Osteocyte (in vitro differentiated cells): ENCODE measurements around the gene JPH3. TPM values are rescaled to one million over a fixed set of nuclear protein-coding genes. Genes with fewer than 3 reads are reported as not detected.
"Not testable (repeated sequence)": the region's sequence is repeated elsewhere in the genome, so short reads cannot be mapped to it uniquely, and the experiment has no call there.

ENCODE experiments used
- DNase-seq: peaks from one replicate; pipeline ENCODE4 v3.0.0; 2021; ENCODE audit warnings: mixed read lengths; ENCODE audit not compliant: unreplicated experiment; ENCODE audit errors: extremely low spot score
- H3K27ac Mint-ChIP-seq: one replicate; pipeline ENCODE4 v1.8.0; 2021; ENCODE audit warnings: mild to moderate bottlenecking, mixed read lengths; ENCODE audit not compliant: unreplicated experiment
- H3K27me3 Mint-ChIP-seq: one replicate; pipeline ENCODE4 v1.8.0; 2021; ENCODE audit warnings: mixed read lengths; ENCODE audit not compliant: unreplicated experiment
- H3K36me3 Mint-ChIP-seq: one replicate; pipeline ENCODE4 v1.8.0; 2021; ENCODE audit warnings: mixed read lengths; ENCODE audit not compliant: unreplicated experiment
- H3K4me1 Mint-ChIP-seq: one replicate; pipeline ENCODE4 v1.8.0; 2021; ENCODE audit warnings: mixed read lengths; ENCODE audit not compliant: unreplicated experiment
- H3K4me3 Mint-ChIP-seq: one replicate; pipeline ENCODE4 v1.8.0; 2021; ENCODE audit warnings: mild to moderate bottlenecking, moderate library complexity, mixed read lengths; ENCODE audit not compliant: unreplicated experiment
- H3K9me3 Mint-ChIP-seq: one replicate; pipeline ENCODE4 v1.8.0; 2021; ENCODE audit warnings: mixed read lengths; ENCODE audit not compliant: unreplicated experiment
- total RNA-seq: library from RNA; stranded (reverse); gene quantifications from 2 replicates; pipeline ENCODE4 v1.2.1, GENCODE V29; 2021
- TF ChIP-seq, protein P1 (sequence below): fragments of 200-600 bp; sonication (generic); IDR thresholded peaks from 2 replicates; pipeline ENCODE4 v1.5.0; 2021; ENCODE audit warnings: antibody characterized with exemption, mild to moderate bottlenecking, moderate library complexity

The JPH3 gene
- total RNA-seq, 1 donor from 2014 or later, result 2.6 TPM

DNA sequence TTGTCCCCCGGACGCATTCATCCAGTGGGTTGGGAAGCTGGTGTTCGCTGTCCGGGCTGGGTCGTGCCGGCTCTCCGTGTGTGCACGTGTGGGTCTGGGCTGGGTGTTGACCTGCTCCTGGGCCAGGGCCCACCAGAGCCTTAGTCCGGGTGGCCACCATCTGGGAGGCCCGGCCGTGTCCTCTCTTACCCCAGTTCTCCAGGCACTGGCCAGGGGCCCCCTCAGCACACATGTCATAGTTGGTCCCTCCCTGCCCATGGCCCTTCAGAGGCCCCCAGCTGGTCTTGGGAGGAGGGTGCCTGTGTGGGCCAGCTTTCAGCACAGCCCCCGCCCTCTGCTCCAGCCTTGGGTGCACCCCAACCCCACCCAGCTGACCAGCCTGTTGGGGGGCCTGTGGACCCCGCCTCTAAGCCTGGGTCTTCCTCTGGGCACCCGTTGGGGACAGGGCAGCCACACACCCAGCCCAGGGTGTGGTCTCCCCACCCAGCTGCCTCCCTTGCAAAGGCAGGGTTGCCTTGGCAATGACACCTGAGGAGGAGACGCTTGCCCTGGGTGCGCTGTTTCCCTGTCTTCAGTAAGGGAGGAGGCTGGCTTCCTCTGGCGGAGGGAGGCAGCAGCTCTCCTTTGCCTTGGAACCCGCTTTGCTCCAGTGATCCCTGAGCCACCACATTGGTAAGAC is 77.4 kb downstream of the JPH3 start:
- Mint-ChIP-seq H3K27me3 (peaks cover 12% of the 10 kb centered on the region), H3K36me3 (no peaks in the 10 kb centered on the region), H3K9me3 (no peaks in the 10 kb centered on the region), H3K4me1 (peaks cover 13% of the 10 kb centered on the region), H3K27ac (no peak overlapping the region), H3K4me3 (no peak overlapping the region)
- TF ChIP-seq, protein P1, sequence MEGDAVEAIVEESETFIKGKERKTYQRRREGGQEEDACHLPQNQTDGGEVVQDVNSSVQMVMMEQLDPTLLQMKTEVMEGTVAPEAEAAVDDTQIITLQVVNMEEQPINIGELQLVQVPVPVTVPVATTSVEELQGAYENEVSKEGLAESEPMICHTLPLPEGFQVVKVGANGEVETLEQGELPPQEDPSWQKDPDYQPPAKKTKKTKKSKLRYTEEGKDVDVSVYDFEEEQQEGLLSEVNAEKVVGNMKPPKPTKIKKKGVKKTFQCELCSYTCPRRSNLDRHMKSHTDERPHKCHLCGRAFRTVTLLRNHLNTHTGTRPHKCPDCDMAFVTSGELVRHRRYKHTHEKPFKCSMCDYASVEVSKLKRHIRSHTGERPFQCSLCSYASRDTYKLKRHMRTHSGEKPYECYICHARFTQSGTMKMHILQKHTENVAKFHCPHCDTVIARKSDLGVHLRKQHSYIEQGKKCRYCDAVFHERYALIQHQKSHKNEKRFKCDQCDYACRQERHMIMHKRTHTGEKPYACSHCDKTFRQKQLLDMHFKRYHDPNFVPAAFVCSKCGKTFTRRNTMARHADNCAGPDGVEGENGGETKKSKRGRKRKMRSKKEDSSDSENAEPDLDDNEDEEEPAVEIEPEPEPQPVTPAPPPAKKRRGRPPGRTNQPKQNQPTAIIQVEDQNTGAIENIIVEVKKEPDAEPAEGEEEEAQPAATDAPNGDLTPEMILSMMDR, result no peak
- DNase-seq, result no peak

- Mint-ChIP-seq H3K36me3 (no peaks in the 10 kb centered on the region), H3K4me3 (no peak overlapping the region), H3K4me1 (peaks cover 11% of the 10 kb centered on the region), H3K9me3 (no peaks in the 10 kb centered on the region), H3K27me3 (peaks cover 10% of the 10 kb centered on the region), H3K27ac (no peak overlapping the region)
- TF ChIP-seq, protein P1, result no peak
- DNase-seq, result no peak
These were observed 78.0 kb downstream of the JPH3 start for GRCh38 chr16:87680272-87680644.

- H3K9me3 Mint-ChIP-seq, H3K4me3 Mint-ChIP-seq, H3K36me3 Mint-ChIP-seq, H3K27ac Mint-ChIP-seq, DNase-seq: not testable (repeated sequence)
- Mint-ChIP-seq H3K4me1 (peaks cover 11% of the 10 kb centered on the region), H3K27me3 (peaks cover 10% of the 10 kb centered on the region)
These were observed 78.8 kb downstream of the JPH3 start for GRCh38 chr16:87681051-87681602.

- Mint-ChIP-seq H3K9me3 (no peaks in the 10 kb centered on the region), H3K27ac (no peak overlapping the region), H3K27me3 (peaks cover 10% of the 10 kb centered on the region), H3K36me3 (no peaks in the 10 kb centered on the region), H3K4me1 (peaks cover 11% of the 10 kb centered on the region), H3K4me3 (no peak overlapping the region)
- no peak for DNase-seq
- TF ChIP-seq, protein P1, result peak; percentile 38
These were observed 79.8 kb downstream of the JPH3 start for GRCh38 chr16:87681981-87682570.

DNA sequence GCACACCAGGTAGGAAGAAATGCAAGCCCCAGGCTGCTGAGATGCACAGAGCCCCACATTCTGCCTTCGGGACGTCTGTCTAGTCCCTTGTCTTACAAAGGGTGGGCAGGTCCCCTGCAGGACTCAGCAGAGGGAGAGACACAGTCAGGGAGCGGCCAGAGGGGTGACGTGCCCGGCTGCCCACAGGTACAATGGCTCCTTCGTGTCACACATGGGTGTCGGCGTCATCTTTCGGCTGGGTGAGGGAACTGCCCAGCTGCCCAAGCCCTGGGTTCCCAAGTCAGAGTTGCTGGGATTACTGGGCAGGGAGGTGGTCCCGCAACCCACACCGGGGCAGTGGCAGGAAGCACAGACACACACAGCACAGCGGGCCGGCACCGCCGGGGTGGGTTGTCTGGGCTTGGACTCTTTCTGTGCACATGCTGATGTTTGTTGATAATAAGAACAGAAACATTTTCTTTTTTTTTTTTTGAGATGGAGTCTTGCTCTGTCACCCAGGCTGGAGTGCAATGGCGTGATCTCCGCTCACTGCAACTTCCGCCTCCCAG is 80.6 kb downstream of the JPH3 start:
- H3K36me3 Mint-ChIP-seq, result no peaks in the 10 kb centered on the region
- TF ChIP-seq, protein P1, result no peak
- no peak overlapping the region for H3K27ac Mint-ChIP-seq
- H3K4me1 Mint-ChIP-seq, result peaks cover 11% of the 10 kb centered on the region
- no peak for DNase-seq
- peaks cover 8% of the 10 kb centered on the region for H3K27me3 Mint-ChIP-seq
- no peaks in the 10 kb centered on the region for H3K9me3 Mint-ChIP-seq
- H3K4me3 Mint-ChIP-seq, result no peak overlapping the region
